HepG2 (cell line): ENCODE data around the gene CNGA2. TPM values are rescaled to one million over a fixed set of nuclear protein-coding genes. Genes with fewer than 3 reads are reported as not detected.

ENCODE experiments used
- ATAC-seq: fragments of 200-7000 bp; cut with Tn5 transposase; 3 replicates; pipeline ENCODE4 v1.9.1; 2020; ENCODE audit warnings: mild to moderate bottlenecking, moderate library complexity
- BruUV-seq: library from RNA; stranded (reverse); fragments of 400-500 nt; replicated peaks from 2 replicates; lab custom pipeline; 2021; lab: Mats Ljungman, UMichigan
- CTCF ChIA-PET: fragments of 300-600 bp; formaldehyde crosslinking; extraction: SDS; loops from one replicate; lab custom pipeline; 2021; ENCODE audit warnings: low total read pairs, inconsistent platforms, low intra/inter-chr PET ratio; lab: Yijun Ruan, JAX
- POLR2A ChIA-PET: fragments of 350-600 bp; sonication (Branson Sonifier 250); formaldehyde crosslinking; loops from one replicate; lab custom pipeline; 2020; ENCODE audit warnings: antibody characterized with exemption, inconsistent platforms; lab: Yijun Ruan, JAX
- DNase-seq: peaks from one replicate; pipeline ENCODE4 v3.0.0-alpha.2; 2015; ENCODE audit warnings: low spot score
- FAIRE-seq: peaks from 3 replicates; lab custom pipeline; 2011; peaks lifted over from hg19 to GRCh38; lab: Jason Lieb, UNC
- H2AFZ ChIP-seq: one replicate; pipeline ENCODE4 v1.6.1; 2011; ENCODE audit warnings: low read length, inconsistent platforms
- H3K27ac ChIP-seq: fragments of 300-600 bp; 3 replicates; pipeline ENCODE4 v1.8.0; 2011; ENCODE audit warnings: mixed run types, mild to moderate bottlenecking, mixed read lengths, low read length, inconsistent platforms; ENCODE audit not compliant: insufficient read depth; ENCODE audit errors: extremely low read length
- H3K27me3 ChIP-seq, 2 experiments: fragments of 200-600 bp in 1 of 2; 2 replicates in 1 of 2; 3 replicates in 1 of 2; pipeline versions ENCODE4 v1.6.0 to v1.8.0; 2011; ENCODE audit warnings: low read length in 2 of 2, mild to moderate bottlenecking in 2 of 2, moderate library complexity in 2 of 2, inconsistent platforms in 1 of 2; ENCODE audit not compliant: insufficient read depth in 2 of 2, control insufficient read depth in 1 of 2
- H3K36me3 ChIP-seq, 2 experiments: fragments of 200-600 bp in 1 of 2; replicated peaks in 1 of 2; 2 replicates in 1 of 2; 3 replicates in 1 of 2; pipeline versions ENCODE4 v1.5.1 to v1.8.0; 2011; ENCODE audit warnings: low read length in 2 of 2, inconsistent platforms in 1 of 2; ENCODE audit not compliant: insufficient read depth in 2 of 2, control insufficient read depth in 1 of 2
- H3K4me1 ChIP-seq: 2 replicates; pipeline ENCODE4 v1.5.1; 2012; ENCODE audit warnings: low read length, inconsistent platforms; ENCODE audit not compliant: insufficient read depth
- H3K4me2 ChIP-seq: 2 replicates; pipeline ENCODE4 v1.6.0; 2011; ENCODE audit warnings: low read depth, low read length, inconsistent platforms
- H3K4me3 ChIP-seq, 3 experiments: fragments of 200-600 bp in 1 of 3; sonication (generic), shearing (Covaris generic) in 1 of 3; replicated peaks in 1 of 3; 2 replicates each; pipeline ENCODE4 v1.5.1; 2011 to 2016; ENCODE audit warnings: low read length in 3 of 3, inconsistent platforms in 2 of 3, low read depth in 2 of 3, mild to moderate bottlenecking in 2 of 3, control low read depth in 1 of 3, mixed read lengths in 1 of 3; ENCODE audit not compliant: insufficient read depth in 1 of 3
- H3K79me2 ChIP-seq: one replicate; pipeline ENCODE4 v1.6.1; 2011; ENCODE audit warnings: low read length, inconsistent platforms; ENCODE audit not compliant: insufficient read depth
- H3K9ac ChIP-seq: 2 replicates; pipeline ENCODE4 v1.6.0; 2011; ENCODE audit warnings: mild to moderate bottlenecking, low read depth, low read length, inconsistent platforms; ENCODE audit not compliant: insufficient read depth
- H3K9me3 ChIP-seq: 2 replicates; pipeline ENCODE4 v1.5.1; 2012; ENCODE audit warnings: mild to moderate bottlenecking, low read length
- H4K20me1 ChIP-seq: 2 replicates; pipeline ENCODE4 v1.6.0; 2011; ENCODE audit warnings: inconsistent platforms, mild to moderate bottlenecking, low read length, moderate library complexity; ENCODE audit not compliant: insufficient read depth
- DRAP1 ChIP-seq: IDR thresholded peaks from 2 replicates; pipeline ENCODE4 v1.6.1; 2016; ENCODE audit warnings: missing genetic modification reagents, missing compliant biosample characterization
- ETS1 ChIP-seq: sonication (generic); formaldehyde crosslinking; IDR thresholded peaks from 2 replicates; pipeline ENCODE4 v1.4.0; 2020; ENCODE audit warnings: missing genetic modification reagents
- FUBP1 ChIP-seq: sonication (generic); formaldehyde crosslinking; IDR thresholded peaks from 2 replicates; pipeline ENCODE4 v1.5.1; 2020; ENCODE audit warnings: missing genetic modification reagents, mild to moderate bottlenecking, borderline replicate concordance
- GTF2F1 ChIP-seq: fragments of 150-350 bp; IDR thresholded peaks from 2 replicates; pipeline ENCODE4 v1.6.1; 2014; ENCODE audit warnings: low read length
- KDM4B ChIP-seq: sonication (generic); formaldehyde crosslinking; IDR thresholded peaks from 2 replicates; pipeline ENCODE4 v1.4.0; 2020; ENCODE audit warnings: missing genetic modification reagents
- KLF12 ChIP-seq: sonication (generic); formaldehyde crosslinking; IDR thresholded peaks from 2 replicates; pipeline ENCODE4 v1.4.0; 2020; ENCODE audit warnings: missing genetic modification reagents, borderline replicate concordance
- MAFK ChIP-seq, 2 experiments: IDR thresholded peaks in 1 of 2; conservative IDR thresholded peaks in 1 of 2; 2 replicates each; pipeline ENCODE4 v1.6.1; 2011; ENCODE audit warnings: improper control_type of control experiment in 2 of 2, low read length in 2 of 2
- MED13 ChIP-seq: sonication (generic); formaldehyde crosslinking; IDR thresholded peaks from 2 replicates; pipeline ENCODE4 v1.5.0; 2020; ENCODE audit warnings: missing genetic modification reagents
- SMAD1 ChIP-seq: sonication (generic); formaldehyde crosslinking; IDR thresholded peaks from 2 replicates; pipeline ENCODE4 v1.4.0; 2020; ENCODE audit warnings: missing genetic modification reagents, low read depth, mild to moderate bottlenecking, borderline replicate concordance
- SMAD9 ChIP-seq: sonication (generic); formaldehyde crosslinking; IDR thresholded peaks from 2 replicates; pipeline ENCODE4 v1.5.1; 2020; ENCODE audit warnings: mild to moderate bottlenecking, missing genetic modification reagents
- WIZ ChIP-seq: sonication (generic); formaldehyde crosslinking; IDR thresholded peaks from 2 replicates; pipeline ENCODE4 v1.5.1; 2020; ENCODE audit warnings: mild to moderate bottlenecking, missing genetic modification reagents
- ZBTB39 ChIP-seq: sonication (generic); formaldehyde crosslinking; IDR thresholded peaks from 2 replicates; pipeline ENCODE4 v1.5.0; 2020; ENCODE audit warnings: missing genetic modification reagents
- ZFP41 ChIP-seq: sonication (generic); formaldehyde crosslinking; IDR thresholded peaks from 2 replicates; pipeline ENCODE4 v1.4.0; 2020; ENCODE audit warnings: mild to moderate bottlenecking, missing genetic modification reagents, borderline replicate concordance
- ZNF260 ChIP-seq: sonication (generic); formaldehyde crosslinking; IDR thresholded peaks from 2 replicates; pipeline ENCODE4 v1.4.0; 2020; ENCODE audit warnings: missing genetic modification reagents, low read depth, mild to moderate bottlenecking, borderline replicate concordance
- ZNF333 ChIP-seq: sonication (generic); formaldehyde crosslinking; IDR thresholded peaks from 2 replicates; pipeline ENCODE4 v1.4.0; 2020; ENCODE audit warnings: mild to moderate bottlenecking, missing genetic modification reagents, borderline replicate concordance
- ZNF337 ChIP-seq: sonication (generic); formaldehyde crosslinking; IDR thresholded peaks from 2 replicates; pipeline ENCODE4 v1.5.1; 2020; ENCODE audit warnings: missing genetic modification reagents, low read depth, mild to moderate bottlenecking, borderline replicate concordance
- ZNF737 ChIP-seq: sonication (generic); formaldehyde crosslinking; IDR thresholded peaks from 2 replicates; pipeline ENCODE4 v1.5.0; 2020; ENCODE audit warnings: missing genetic modification reagents, mild to moderate bottlenecking, borderline replicate concordance
- ZNF788 ChIP-seq: sonication (generic); formaldehyde crosslinking; IDR thresholded peaks from 2 replicates; pipeline ENCODE4 v1.5.0; 2020; ENCODE audit warnings: mild to moderate bottlenecking, missing genetic modification reagents, borderline replicate concordance
- ZSCAN22 ChIP-seq: sonication (generic); formaldehyde crosslinking; IDR thresholded peaks from 2 replicates; pipeline ENCODE4 v1.4.0; 2020; ENCODE audit warnings: mild to moderate bottlenecking, missing genetic modification reagents
- WGBS: methylation state at CpG from one replicate; pipeline ENCODE4 v1.1.6; 2017; ENCODE audit warnings: low lambda C conversion rate; 5-methylcytosine and 5-hydroxymethylcytosine counted together
- in situ Hi-C: cut with HindIII; loops from 2 replicates; pipeline ENCODE4 v1.10.0; 2017; ENCODE audit warnings: low pct_unique_long_range_greater_than_20kb; ENCODE audit not compliant: extremely low pct_ligation_motif_present
- intact Hi-C: fragments of 100-400 bp; cut with micrococcal nuclease; formaldehyde crosslinking; loops from one replicate; pipeline ENCODE4 v1.10.0; 2022; ENCODE audit not compliant: unreplicated experiment
- polyA plus RNA-seq, 8 experiments: library from polyadenylated mRNA; depleted of rRNA in 3 of 8; stranded (reverse) in 7 of 8; unstranded in 1 of 8; fragments of >200 nt; fragmentation: Illumina TruSeq in 4 of 8; extraction: Trizol in 4 of 8; gene quantifications; 2 replicates each; pipeline versions ENCODE4 v1.2.1 to v1.2.3, GENCODE V29; 2011 to 2016; ENCODE audit warnings: low read depth in 4 of 8, missing spikeins in 1 of 8, mixed read lengths in 1 of 8; ENCODE audit not compliant: insufficient read depth in 1 of 8
- total RNA-seq, 5 experiments: library from RNA; depleted of rRNA; stranded (reverse); fragments of >200 nt; fragmentation: Illumina TruSeq; extraction: Trizol; gene quantifications; 2 replicates each; pipeline ENCODE4 v1.2.3, GENCODE V29; 2016; ENCODE audit warnings: low read depth in 1 of 5

The CNGA2 gene
- total and polyA plus RNA-seq, 2 of the 13 experiments (the other 11 are each of a cell fraction or from before 2014, with no cell fraction given), result not detected

- no peak for TF ChIP-seq ZNF337 (CRISPR knock-in tag)
- TF ChIP-seq ZNF260 (CRISPR knock-in tag), result no peak
Observed at GRCh38 chrX:151776181-151776731, 41.7 kb downstream of the CNGA2 start (continued).

- H3K36me3 ChIP-seq, result no peaks in the 10 kb centered on the region
- no peak overlapping the region for H3K9ac ChIP-seq
- DNase-seq (no peak), FAIRE-seq (no peak), ATAC-seq (no peak)
- in situ Hi-C loops, result no loop called here
- POLR2A ChIA-PET, result no interaction called here
- intact Hi-C loops, result no loop called here
- CTCF ChIA-PET, result no interaction called here
- H3K9me3 ChIP-seq, result no peaks in the 10 kb centered on the region
- peaks cover 0 to 6% of the 10 kb centered on the region in 2 experiments; a peak in 1 of 5 replicates for H3K27me3 ChIP-seq
- no peaks in the 10 kb centered on the region for H3K79me2 ChIP-seq
- H3K4me2 ChIP-seq, result no peak overlapping the region
- BruUV-seq, result no TSS peak
- H2AFZ ChIP-seq, result no peak overlapping the region
- H3K4me3 ChIP-seq, result no peak overlapping the region
- WGBS, result 4% methylated on average over 5 of the region's 5 CpGs
- no peak overlapping the region for H3K27ac ChIP-seq
- H3K4me1 ChIP-seq, result no peaks in the 10 kb centered on the region
- H4K20me1 ChIP-seq, result no peaks in the 10 kb centered on the region
- TF ChIP-seq MED13 (CRISPR knock-in tag) (no peak), ZNF788 (CRISPR knock-in tag) (no peak), SMAD9 (CRISPR knock-in tag) (no peak), KDM4B (CRISPR knock-in tag) (no peak), FUBP1 (CRISPR knock-in tag) (no peak), DRAP1 (no peak), ZBTB39 (CRISPR knock-in tag) (no peak), ZFP41 (CRISPR knock-in tag) (no peak), ZNF737 (CRISPR knock-in tag) (no peak), WIZ (no peak), ETS1 (no peak), MAFK (conservative IDR thresholded peaks at IDR 0.05 in 1 of 2, IDR thresholded peaks at IDR 0.05 in 1 of 2; ENCODE audit: low read length in 2 of 2) (no peak), GTF2F1 (no peak), ZNF333 (CRISPR knock-in tag) (no peak), ZSCAN22 (CRISPR knock-in tag) (no peak), SMAD1 (no peak), KLF12 (CRISPR knock-in tag) (no peak)
Observed at GRCh38 chrX:151776936-151777335, 42.4 kb downstream of the CNGA2 start.
